ENCODE data around the gene GBA2.
A peak's percentile ranks its signal among the peaks of the same experiment; 100 is the strongest.

The GBA2 gene

GRCh38 chr9:35748858-35749514, at the start of gene GBA2, which contains the start of gene RGP1:
Gene GBA2, minus strand, starts transcription at chr9:35749228. Its CDS starts 524 bp downstream, at chr9:35748704.
Gene RGP1, plus strand, starts transcription at chr9:35749287. Its CDS starts 469 bp downstream, at chr9:35749756.
- DNase-seq, result peak; percentile 76

GRCh38 chr9:35797311-35798109, 48.5 kb upstream of the GBA2 start:
- no peak for DNase-seq

- DNase-seq, result no peak
These were observed 46.7 kb upstream of the GBA2 start for GRCh38 chr9:35795695-35796094.

GRCh38 chr9:35793461-35793860, 44.4 kb upstream of the GBA2 start:
- no peak for DNase-seq

DNA sequence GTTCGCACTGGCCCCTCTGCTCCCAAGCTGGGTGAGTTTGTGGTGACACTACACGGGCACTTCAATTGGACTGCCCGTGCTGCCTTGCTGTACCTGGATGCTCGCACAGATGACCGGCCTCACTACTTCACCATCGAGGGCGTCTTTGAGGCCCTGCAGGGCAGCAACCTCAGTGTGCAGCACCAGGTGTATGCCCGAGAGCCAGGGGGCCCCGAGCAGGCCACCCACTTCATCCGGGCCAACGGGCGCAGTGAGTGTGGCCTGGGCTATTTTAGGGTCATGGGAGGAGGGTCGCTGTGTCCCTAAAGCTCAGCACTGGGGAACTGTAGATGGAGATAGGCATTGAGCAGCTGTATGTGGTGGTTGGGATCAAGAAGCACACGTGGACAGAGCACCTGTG, 43.8 kb upstream of the GBA2 start:
- DNase-seq, result no peak

DNA sequence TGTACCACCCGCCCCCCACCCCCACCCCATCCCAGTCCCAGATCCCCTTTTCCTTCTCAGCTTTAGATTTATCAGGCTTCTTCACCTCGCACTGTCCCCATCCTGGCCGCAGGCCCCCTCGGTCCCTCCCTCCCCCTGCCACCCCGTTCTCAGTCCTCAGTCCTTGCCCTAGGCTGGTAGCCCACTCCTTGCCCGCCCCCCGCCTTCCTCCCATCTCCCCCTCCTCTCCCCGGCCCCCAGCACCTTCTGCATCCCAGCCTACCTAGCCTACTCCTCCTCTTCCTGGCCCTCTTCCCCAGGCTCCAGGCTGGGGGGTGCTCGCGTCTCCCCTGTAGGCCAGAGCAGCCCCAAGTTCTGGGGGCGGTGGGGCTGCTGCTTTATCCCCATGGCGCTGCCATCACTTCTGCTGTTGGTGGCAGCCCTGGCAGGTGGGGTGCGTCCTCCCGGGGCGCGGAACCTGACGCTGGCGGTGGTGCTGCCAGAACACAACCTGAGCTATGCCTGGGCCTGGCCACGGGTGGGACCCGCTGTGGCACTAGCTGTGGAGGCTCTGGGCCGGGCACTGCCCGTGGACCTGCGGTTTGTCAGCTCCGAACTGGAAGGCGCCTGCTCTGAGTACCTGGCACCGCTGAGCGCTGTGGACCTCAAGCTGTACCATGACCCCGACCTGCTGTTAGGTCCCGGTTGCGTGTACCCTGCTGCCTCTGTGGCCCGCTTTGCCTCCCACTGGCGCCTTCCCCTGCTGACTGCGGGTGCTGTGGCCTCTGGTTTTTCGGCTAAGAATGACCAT, 43.2 kb upstream of the GBA2 start:
- DNase-seq, result no peak

DNA sequence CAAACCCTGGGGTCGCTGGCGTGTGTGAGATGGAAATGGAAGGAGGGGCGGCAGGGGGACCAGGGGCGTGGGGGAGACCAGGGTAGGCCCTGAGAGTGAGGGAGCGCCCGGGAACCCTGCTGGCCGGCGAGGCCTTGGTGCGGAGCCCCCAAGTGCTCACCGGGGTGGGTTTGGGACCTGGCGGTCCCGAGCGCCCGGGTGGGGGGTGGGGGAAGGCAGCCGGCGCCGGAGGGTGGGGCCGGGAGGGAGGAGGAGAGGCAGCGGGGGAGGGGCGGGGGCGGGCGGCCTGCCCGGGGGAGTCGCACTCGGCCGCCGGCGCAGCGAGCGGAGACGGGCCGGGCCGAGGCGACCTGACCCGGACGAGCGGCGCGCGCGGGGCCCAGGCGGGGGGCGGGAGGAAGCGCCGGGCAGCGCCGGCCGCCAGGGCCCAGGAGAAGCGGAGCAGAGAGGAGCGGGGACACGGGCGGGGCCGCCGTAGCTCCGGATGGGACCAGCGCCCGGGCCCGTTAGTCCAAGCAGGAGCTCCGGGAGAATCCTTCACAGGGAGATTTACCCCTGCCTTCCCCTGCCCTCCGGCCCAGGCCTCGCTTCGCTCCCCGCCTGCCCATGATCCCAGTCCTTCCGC, 42.4 kb upstream of the GBA2 start, which contains the start of gene NPR2:
Gene NPR2, plus strand, starts transcription at position 295 of the 625 bp plus-strand sequence. CDS start 818 bp downstream, outside the sequence.
- no peak for DNase-seq

DNA sequence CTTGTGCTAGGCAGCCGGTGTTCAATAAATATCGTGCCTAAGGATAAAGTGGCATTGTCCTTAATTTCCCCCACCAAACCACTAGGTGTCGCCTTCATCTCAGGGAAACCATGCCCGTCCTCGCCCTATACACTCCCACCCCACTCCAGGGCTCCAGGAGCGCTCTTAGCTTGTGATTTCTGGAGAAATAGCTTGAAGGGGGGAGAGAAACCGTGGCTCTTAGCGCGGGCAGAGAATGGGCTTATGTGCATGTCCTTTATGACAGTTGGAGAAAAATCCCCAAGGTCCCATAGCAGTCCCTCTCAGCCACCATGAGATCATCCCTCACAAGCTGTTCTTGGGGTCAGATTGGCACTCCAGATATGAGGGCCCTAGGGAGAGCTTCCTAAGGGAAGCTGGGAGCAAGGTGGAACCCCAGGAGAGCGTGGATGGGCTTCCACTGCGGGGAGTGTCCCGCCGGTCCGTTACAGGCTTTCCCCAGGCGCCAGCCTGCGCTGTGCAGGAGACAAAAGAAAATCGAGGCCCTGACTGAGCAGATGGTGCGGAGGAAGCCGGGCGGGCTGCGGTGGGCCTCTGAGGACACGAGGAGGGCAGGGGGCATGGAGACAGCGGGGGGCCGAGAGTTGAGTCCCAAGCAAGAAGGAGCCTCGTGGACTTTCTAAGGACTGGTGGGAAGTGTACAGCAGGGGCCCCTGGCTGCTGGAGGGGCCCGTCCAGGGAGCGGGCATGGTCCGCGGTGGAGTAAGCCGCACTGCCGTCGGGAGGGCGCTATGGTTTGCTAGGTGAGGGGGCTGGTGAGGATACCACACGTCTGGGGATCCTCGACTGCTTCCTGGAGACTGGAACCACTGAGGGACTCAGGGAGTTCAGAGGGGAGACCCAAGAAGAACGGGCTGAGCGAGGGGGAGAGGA, 41.6 kb upstream of the GBA2 start:
- peak; percentile 66 for DNase-seq

- no peak for DNase-seq
These were observed 41.0 kb upstream of the GBA2 start for GRCh38 chr9:35790025-35790384.

DNA sequence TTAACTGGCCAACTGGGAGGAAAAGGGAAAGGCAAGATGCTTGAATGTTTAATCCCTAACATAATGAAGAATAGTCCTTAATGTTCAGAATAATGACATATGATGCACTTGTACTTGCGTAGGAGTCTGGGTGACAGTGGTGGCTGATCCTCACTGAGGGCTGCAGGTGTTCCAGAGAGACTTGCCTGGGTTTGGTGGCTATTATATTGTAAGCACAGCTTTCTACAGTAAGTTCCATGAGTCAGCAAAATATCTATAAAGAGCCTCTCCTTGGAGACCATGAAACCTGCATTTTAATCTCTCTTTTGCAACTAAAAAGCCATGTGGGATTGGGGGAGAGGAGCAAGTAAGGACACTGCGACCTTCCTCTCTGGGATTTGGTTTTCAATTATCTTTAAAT, 40.5 kb upstream of the GBA2 start:
- DNase-seq, result no peak

GRCh38 chr9:35783418-35783817, 34.4 kb upstream of the GBA2 start:
- DNase-seq, result no peak

- DNase-seq, result no peak
These were observed 32.0 kb upstream of the GBA2 start for GRCh38 chr9:35781066-35781465.

DNA sequence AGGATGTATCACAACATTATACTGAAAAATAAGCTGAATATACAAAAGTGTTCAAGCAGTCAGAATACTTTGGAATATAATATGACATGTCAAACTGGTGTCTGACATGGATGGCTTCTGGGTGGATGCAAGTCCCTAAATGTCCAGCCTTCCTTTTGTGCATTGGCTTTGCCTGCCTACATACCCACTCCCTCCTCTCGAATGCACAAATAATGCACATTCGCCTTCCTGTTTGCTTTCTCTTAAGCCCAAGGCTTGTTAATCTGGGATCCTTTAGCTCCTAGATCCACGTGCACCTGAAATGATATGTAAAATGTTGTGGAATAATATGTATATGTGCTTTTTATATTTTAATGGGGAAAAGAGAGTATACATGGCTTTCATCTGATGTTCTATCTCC, 29.5 kb upstream of the GBA2 start:
- DNase-seq, result no peak

DNA sequence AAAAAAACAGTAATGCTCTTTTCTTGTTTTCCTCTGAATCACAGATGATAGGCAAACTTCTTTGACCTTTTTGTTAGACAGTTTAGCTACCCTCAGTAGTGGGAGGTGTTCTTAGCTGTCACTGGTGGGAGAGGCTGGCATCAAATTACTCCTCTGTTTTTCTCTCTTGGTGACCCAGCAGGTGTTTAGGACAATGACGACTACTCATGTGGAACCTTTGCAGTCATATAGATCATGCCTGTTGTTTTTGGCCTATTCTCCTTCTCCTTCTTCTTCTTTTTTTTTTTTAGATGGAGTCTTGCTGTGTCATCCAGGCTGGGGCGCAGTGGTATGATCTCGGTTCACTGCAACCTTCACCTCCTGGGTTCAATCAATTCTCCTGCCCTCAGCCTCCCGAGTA, 27.0 kb upstream of the GBA2 start:
- DNase-seq, result no peak

DNA sequence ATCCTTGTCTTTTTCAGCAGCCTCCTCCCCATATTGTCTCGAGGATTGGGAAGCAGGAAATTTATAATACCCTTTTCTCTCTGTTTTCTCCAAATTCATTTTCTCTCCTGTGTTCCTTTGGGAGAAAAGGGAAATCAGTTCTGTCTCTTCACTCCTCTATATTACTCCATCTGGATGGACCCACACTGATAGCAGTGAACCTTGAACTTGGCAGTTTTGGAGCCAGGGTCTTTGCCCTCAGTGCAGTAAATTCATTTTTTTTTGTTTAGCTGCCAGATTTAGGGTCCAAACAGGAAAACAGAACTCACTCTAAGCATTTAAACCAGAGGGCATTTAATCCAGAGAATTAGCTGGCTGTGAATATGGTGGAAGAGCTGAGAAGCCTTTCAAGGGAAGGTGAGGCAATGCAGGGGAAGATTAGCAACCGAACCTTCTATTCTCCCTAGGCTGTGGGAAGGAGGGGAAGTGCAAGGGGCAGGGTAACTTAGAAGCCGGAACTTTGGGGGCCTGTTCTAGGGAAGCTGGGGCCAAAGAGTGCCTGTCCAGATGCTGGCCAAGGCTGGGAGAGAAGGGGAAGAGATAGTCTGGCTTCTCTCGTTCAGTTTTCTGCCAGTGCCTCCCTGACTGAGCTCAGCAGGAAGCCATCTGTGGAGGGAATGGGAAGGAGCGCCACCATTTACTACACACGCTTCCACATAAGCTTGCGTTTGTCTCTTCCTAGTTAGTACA, 26.0 kb upstream of the GBA2 start:
- no peak for DNase-seq

DNA sequence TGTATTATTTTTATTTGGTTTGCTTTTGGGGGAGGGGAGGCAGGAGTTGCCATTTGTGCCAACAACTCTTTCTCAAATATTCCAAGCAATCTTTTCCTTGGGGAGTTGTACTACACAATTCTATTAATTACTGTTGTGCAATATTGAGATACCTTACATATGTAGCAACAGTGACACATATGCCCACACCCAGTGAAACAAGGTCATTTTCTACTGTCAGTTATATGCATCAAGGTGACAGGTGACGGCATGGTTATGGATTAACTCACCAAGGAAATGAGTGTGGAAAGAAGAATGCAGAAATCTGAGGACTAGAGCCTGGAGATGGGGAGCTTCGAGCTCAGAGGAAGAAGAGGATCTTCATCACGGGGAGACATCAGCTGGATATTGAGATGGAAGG, 22.9 kb upstream of the GBA2 start:
- no peak for DNase-seq

- DNase-seq, result no peak
These were observed 22.5 kb upstream of the GBA2 start for GRCh38 chr9:35771534-35771933.

DNA sequence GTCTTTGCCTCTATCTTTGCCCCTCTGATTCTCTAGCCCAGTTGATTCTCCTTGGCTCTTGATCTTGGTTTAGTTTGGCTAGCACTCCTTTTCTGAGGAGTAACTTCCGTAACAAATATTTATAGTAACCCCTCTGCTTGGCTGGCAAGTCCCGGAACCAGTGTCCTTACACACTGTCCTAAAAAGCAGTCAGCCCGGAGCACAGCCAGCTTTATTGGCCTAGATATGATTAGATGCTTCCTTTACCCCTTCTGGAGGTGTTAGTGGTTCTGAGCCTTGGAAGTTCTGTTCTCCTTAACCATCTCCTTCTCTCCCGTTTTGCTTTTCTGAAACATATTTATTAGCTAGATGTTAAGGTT, 22.0 kb upstream of the GBA2 start:
- DNase-seq, result no peak

DNA sequence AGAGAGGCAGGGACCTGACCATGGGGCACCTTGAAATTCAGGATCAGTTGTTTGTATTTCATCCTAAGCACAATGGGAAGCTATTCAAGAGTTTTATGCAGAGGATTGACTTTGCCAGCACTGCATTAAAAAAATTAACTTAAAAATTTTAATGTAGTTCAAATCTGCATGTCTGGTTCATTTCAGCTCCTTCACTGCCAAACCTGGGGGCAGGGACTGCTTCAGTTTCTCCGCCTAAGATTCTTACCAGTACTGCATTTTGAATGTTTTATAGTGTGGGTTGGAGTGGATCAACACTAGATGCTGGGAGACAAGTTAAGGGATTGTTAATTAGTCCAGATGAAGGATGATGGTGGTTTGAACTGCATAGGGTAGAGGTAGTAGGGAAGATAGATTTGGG, 20.7 kb upstream of the GBA2 start:
- DNase-seq, result no peak

GRCh38 chr9:35767458-35767857, 18.4 kb upstream of the GBA2 start:
- no peak for DNase-seq

DNA sequence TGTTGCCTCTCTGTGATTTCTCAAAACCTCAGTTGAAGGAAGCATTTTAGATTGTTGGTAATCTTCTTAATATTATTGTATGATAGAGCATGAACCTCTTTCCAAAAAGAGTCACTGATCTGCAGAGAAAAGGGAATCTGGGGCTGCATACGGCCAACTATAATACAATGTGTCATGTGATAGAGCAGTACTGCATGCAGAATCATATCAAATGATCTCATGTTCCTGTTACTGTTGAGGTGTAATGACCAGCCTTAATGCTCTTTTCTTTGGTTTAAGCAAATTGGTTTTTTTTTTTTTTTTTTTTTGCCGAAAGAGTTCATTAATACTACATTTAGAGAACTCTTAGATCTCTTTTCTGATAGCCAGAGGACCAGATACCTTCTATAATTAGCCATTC, 18.0 kb upstream of the GBA2 start:
- no peak for DNase-seq
